HG03558 (cell line): ENCODE results near the gene ASXL1.

Source experiments
- ATAC-seq: cut with Tn5 transposase; IDR thresholded peaks from one replicate; pipeline ENCODE4 v1.9.1; 2021; ENCODE audit warnings: moderate number of reproducible peaks; ENCODE audit not compliant: unreplicated experiment; ENCODE audit errors: extremely low read depth

Gene ASXL1

GRCh38 chr20:32436142-32436861 lies 78.2 kb downstream of the ASXL1 start:
- no peak for ATAC-seq

GRCh38 chr20:32436968-32437367 lies 78.8 kb downstream of the ASXL1 start:
- no peak for ATAC-seq

GRCh38 chr20:32437391-32438074 lies 79.4 kb downstream of the ASXL1 start:
- ATAC-seq, result no peak

GRCh38 chr20:32438331-32438858 lies 80.3 kb downstream of the ASXL1 start:
- no peak for ATAC-seq

- no peak for ATAC-seq
Measured at GRCh38 chr20:32439132-32439829, 81.2 kb downstream of the ASXL1 start.

GRCh38 chr20:32440069-32440757 lies 82.1 kb downstream of the ASXL1 start:
- ATAC-seq, result no peak

- no peak for ATAC-seq
Measured at GRCh38 chr20:32440758-32441078, 82.6 kb downstream of the ASXL1 start.

GRCh38 chr20:32441638-32442037 lies 83.5 kb downstream of the ASXL1 start:
- ATAC-seq, result no peak

- no peak for ATAC-seq
Measured at GRCh38 chr20:32442630-32443373, 84.7 kb downstream of the ASXL1 start.

GRCh38 chr20:32443386-32443974 lies 85.3 kb downstream of the ASXL1 start:
- ATAC-seq, result no peak

GRCh38 chr20:32444474-32445220 lies 86.5 kb downstream of the ASXL1 start:
- no peak for ATAC-seq

GRCh38 chr20:32445539-32446273 lies 87.6 kb downstream of the ASXL1 start:
- no peak for ATAC-seq

GRCh38 chr20:32446301-32447100 lies 88.4 kb downstream of the ASXL1 start:
- ATAC-seq, result no peak

GRCh38 chr20:32447136-32448027 lies 89.3 kb downstream of the ASXL1 start:
- ATAC-seq, result no peak

GRCh38 chr20:32448306-32449056 lies 90.3 kb downstream of the ASXL1 start:
- ATAC-seq, result no peak
